GM23338 (cell line): Measurements from ENCODE around the gene NHEJ1.

ENCODE experiments used
- CREB1 ChIP-seq: fragments of 250-450 bp; sonication (Bioruptor Pico); IDR thresholded peaks from 2 replicates; pipeline ENCODE4 v1.5.0; 2020; ENCODE audit warnings: low read depth, mild to moderate bottlenecking, moderate library complexity
- CTCF ChIP-seq, 2 experiments: fragments of 200-600 bp in 1 of 2; sonication (generic) in 1 of 2; conservative IDR thresholded peaks; 2 replicates each; pipeline versions ENCODE4 v1.5.1 to v1.6.1; 2016 to 2017; ENCODE audit warnings: antibody characterized with exemption in 2 of 2, low read depth in 2 of 2, mild to moderate bottlenecking in 2 of 2, moderate library complexity in 1 of 2
- EZH2 ChIP-seq: fragments of 200-600 bp; sonication (generic); IDR thresholded peaks from one replicate; pipeline ENCODE4 v1.8.0; 2017; ENCODE audit warnings: antibody characterized with exemption, mild to moderate bottlenecking, low read depth; ENCODE audit not compliant: unreplicated experiment
- EZH2phosphoT487 ChIP-seq: fragments of 200-600 bp; sonication (generic); IDR thresholded peaks from one replicate; pipeline ENCODE4 v1.8.1; 2018; ENCODE audit warnings: antibody characterized with exemption; ENCODE audit not compliant: unreplicated experiment
- POLR2AphosphoS5 ChIP-seq: IDR thresholded peaks from 2 replicates; pipeline ENCODE4 v1.6.1; 2016; ENCODE audit warnings: antibody characterized with exemption, low read depth
- REST ChIP-seq: IDR thresholded peaks from one replicate; pipeline ENCODE4 v1.6.1; 2018; ENCODE audit warnings: antibody characterized with exemption; ENCODE audit not compliant: unreplicated experiment
- ZNF462 ChIP-seq: fragments of 250-450 bp; sonication (Bioruptor Pico); IDR thresholded peaks from 2 replicates; pipeline ENCODE4 v1.5.0; 2020; ENCODE audit warnings: mild to moderate bottlenecking, moderate library complexity

- no peak for TF ChIP-seq CTCF (conservative IDR thresholded peaks at IDR 0.05; ENCODE audit: low read depth in 2 of 2)
- peak; percentile 75 for TF ChIP-seq POLR2AphosphoS5
- peak; percentile 48 for TF ChIP-seq CREB1 (CRISPR knock-in tag)
- no peak for TF ChIP-seq EZH2
- no peak for TF ChIP-seq EZH2phosphoT487
- TF ChIP-seq REST, result no peak
- TF ChIP-seq ZNF462 (CRISPR knock-in tag), result no peak
Observed at GRCh38 chr2:219176818-219177551, 16.4 kb upstream of the NHEJ1 start, which contains the start of gene CNPPD1.
